Measurements from ENCODE around the gene LYPD8.
"Not testable (repeated sequence)": the region's sequence is repeated elsewhere in the genome, so short reads cannot be mapped to it uniquely, and the experiment has no call there.

DNA sequence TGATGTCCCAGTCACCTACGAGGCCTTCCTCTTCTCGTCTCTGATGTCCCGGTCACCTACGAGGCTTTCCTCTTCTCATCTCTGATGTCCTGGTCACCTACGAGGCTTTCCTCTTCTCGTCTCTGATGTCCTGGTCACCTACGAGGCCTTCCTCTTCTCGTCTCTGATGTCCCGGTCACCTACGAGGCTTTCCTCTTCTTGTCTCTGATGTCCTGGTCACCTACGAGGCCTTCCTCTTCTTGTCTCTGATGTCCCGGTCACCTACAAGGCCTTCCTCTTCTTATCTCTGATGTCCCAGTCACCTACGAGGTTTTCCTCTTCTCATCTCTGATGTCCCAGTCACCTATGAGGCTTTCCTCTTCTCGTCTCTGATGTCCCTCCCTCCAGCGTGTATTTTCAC, 47.9 kb upstream of the LYPD8 start:
- not testable (repeated sequence) for TF ChIP-seq CTCF (conservative IDR thresholded peaks at IDR 0.05); EZH2 (IDR thresholded peaks at IDR 0.05; ENCODE audit: low read depth)

Measured in PC-9 (cell line).